Activated naive CD8-positive, alpha-beta T cell treated with anti-CD3 and anti-CD28 coated beads, Interleukin-2, amount 10 ng/mL, durations not matched to agents 7 days and 5 days (primary cell): ENCODE measurements around the gene APBB2. TPM values are rescaled to one million over a fixed set of nuclear protein-coding genes. Genes with fewer than 3 reads are reported as not detected.
"Not testable (repeated sequence)": the region's sequence is repeated elsewhere in the genome, so short reads cannot be mapped to it uniquely, and the experiment has no call there.

Experiments
- ATAC-seq: fragments of 150-1000 bp; cut with Tn5 transposase; one replicate; pipeline ENCODE4 v1.10.0; 2021; ENCODE audit warnings: low read depth, moderate library complexity
- POLR2A ChIA-PET: fragments of 350-600 bp; sonication (Branson Sonifier 250); formaldehyde crosslinking; loops from one replicate; lab custom pipeline; 2021; ENCODE audit warnings: antibody characterized with exemption; lab: Charles Lee
- DNase-seq: peaks from one replicate; pipeline ENCODE4 v3.0.0; 2021
- H3K27ac Mint-ChIP-seq: one replicate; pipeline ENCODE4 v1.8.0; 2022; ENCODE audit warnings: mild to moderate bottlenecking, mixed read lengths
- H3K27me3 Mint-ChIP-seq: one replicate; pipeline ENCODE4 v1.8.0; 2022; ENCODE audit warnings: mild to moderate bottlenecking, moderate library complexity, mixed read lengths
- H3K36me3 Mint-ChIP-seq: one replicate; pipeline ENCODE4 v1.8.0; 2021; ENCODE audit warnings: mild to moderate bottlenecking, mixed read lengths
- H3K4me1 Mint-ChIP-seq: one replicate; pipeline ENCODE4 v1.8.0; 2021; ENCODE audit warnings: mixed read lengths
- H3K4me3 Mint-ChIP-seq: one replicate; pipeline ENCODE4 v1.8.0; 2022; ENCODE audit warnings: mild to moderate bottlenecking, moderate library complexity, mixed read lengths
- H3K9me3 Mint-ChIP-seq: one replicate; pipeline ENCODE4 v1.8.0; 2021; ENCODE audit warnings: mixed read lengths
- total RNA-seq, 2 experiments: library from RNA; stranded (reverse); gene quantifications; one replicate each; pipeline ENCODE4 v1.2.3, GENCODE V29; 2021

APBB2 gene
- total RNA-seq, 2 experiments from 2014 or later: 0.96 to 2.0 TPM

DNA sequence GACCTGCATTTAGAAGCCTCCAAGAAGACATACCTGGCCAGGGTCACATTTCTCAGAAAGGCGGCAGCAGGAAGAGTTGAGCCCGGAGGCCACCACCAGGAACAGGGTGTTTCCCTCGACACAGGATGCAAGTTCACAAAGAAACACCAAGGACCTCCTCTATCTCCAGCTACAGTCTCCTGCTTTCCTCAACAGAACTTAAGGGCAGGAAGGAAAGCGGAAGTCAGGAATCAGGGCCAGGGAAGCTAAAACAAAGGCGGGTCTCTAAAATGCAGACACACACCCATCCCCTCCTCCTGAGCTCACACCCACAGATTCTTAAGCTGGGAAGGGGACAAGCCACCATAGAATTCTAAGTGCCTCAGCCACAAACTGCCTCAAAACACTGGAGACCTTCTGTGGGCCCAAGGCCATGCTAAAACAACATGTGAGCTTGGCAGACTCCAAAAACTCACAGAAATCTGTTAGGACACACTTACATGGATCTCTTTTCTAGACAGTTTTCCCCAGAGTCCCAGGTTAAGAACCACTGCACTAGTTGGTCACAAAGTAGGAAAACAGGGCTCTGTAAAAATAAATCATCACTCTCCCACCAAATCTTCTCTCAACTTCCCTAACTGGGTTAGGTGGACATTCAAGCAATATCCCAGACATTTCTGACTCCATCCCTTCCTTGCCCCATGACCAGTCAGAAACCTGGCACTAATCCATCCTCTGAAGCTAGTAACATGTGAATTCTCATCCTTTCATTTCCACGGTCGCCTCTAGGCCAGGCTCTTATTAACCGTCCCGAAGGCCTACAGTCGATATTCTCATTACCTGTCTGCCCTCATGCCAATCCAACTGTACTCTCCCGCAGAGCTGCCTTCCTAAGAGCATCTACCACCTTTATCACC is 163.2 kb downstream of the APBB2 start:
- POLR2A ChIA-PET: no interaction called here
- Mint-ChIP-seq H3K4me1 (no peaks in the 10 kb centered on the region), H3K36me3 (no peaks in the 10 kb centered on the region), H3K27me3 (no peaks in the 10 kb centered on the region), H3K9me3 (no peaks in the 10 kb centered on the region), H3K27ac (no peak overlapping the region), H3K4me3 (no peak overlapping the region)
- ATAC-seq (no peak), DNase-seq (no peak)

DNA sequence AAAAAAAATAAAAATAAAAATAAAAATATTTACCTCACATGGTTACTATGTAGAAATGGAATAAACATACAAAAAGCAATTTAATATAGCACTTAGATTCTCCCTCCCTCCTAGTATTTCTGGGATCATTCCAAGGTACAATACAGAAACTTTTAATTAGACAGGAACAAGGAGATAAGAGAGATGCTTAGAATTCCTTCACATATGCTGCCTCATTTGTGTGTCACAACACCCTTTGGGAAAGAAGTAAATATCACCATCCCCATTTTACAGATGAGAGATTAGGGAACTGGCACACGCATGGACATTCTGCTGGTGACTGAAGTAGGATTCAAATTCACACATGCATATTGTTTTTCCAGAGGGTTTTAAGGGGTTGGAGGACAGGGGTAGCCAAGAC is 164.2 kb downstream of the APBB2 start:
- Mint-ChIP-seq H3K9me3 (peaks cover 1% of the 10 kb centered on the region), H3K27ac (no peak overlapping the region), H3K36me3 (no peaks in the 10 kb centered on the region), H3K4me3 (no peak overlapping the region), H3K27me3 (no peaks in the 10 kb centered on the region), H3K4me1 (no peaks in the 10 kb centered on the region)
- ATAC-seq (no peak), DNase-seq (no peak)
- POLR2A ChIA-PET: no interaction called here

DNA sequence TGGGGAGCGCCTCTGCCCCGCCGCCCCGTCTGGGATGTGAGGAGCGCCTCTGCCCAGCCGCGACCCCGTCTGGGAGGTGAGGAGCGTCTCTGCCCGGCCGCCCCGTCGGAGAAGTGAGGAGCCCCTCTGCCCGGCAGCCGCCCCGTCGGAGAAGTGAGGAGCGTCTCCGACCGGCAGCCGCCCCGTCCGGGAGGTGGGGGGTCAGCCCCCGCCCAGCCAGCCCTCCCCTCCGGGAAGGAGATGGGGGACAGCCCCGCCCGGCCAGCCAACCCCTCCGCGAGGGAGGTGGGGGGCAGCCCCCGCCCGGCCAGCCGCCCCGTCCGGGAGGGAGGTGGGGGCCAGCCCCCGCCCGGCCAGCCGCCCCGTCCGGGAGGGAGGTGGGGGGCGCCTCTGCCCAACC is 165.2 kb downstream of the APBB2 start:
- H3K36me3 Mint-ChIP-seq, ATAC-seq, H3K4me3 Mint-ChIP-seq, H3K27ac Mint-ChIP-seq, H3K4me1 Mint-ChIP-seq, H3K27me3 Mint-ChIP-seq, DNase-seq, POLR2A ChIA-PET, H3K9me3 Mint-ChIP-seq: not testable (repeated sequence)

DNA sequence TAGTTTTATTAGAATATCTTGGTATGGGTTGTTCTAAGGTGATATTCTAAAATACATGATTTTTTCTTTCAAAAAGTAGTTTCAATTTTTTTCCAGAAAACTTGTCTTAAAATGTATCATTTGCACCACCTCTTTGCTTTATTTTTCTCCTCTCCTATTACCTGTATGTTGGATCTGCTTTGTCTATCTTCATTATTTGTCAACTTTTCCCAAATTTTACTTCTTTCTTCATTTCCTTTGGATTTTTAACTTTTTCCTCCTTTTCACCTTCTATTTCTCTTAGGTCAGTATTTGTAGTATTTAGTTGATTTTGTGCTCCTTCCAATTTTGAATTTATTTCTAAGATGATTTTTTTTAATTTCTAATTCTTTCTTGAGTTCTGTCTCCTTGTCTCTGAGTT is 169.6 kb downstream of the APBB2 start:
- POLR2A ChIA-PET: no interaction called here
- no peak for DNase-seq
- Mint-ChIP-seq H3K9me3 (peaks cover 1% of the 10 kb centered on the region), H3K27ac (no peak overlapping the region), H3K4me1 (no peaks in the 10 kb centered on the region), H3K4me3 (no peak overlapping the region), H3K27me3 (peaks cover 3% of the 10 kb centered on the region), H3K36me3 (no peaks in the 10 kb centered on the region)
- ATAC-seq: no peak

DNA sequence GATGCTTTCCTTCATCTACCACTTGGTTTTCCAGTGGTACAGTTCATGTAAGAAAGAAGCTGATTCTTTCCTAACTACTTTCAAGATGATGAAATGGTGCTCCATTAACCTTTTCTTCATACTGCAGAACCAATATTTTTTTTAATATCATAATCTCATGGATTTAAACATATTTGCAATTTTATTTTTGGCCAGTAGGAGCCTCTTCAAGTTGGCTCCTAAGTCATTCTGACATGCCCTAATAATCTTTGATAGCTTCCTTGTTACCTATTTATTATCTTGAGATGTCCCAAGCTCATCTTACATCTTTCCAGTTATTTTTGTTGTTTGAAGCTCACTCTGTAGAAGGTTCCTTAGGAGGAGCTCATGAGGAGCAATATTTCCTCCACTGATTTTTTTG is 170.2 kb downstream of the APBB2 start:
- H3K4me1 Mint-ChIP-seq: no peaks in the 10 kb centered on the region
- peaks cover 1% of the 10 kb centered on the region for H3K9me3 Mint-ChIP-seq
- ATAC-seq: no peak
- DNase-seq: no peak
- no peak overlapping the region for H3K4me3 Mint-ChIP-seq
- H3K27ac Mint-ChIP-seq: no peak overlapping the region
- H3K36me3 Mint-ChIP-seq: no peaks in the 10 kb centered on the region
- POLR2A ChIA-PET: no interaction called here
- H3K27me3 Mint-ChIP-seq: peaks cover 3% of the 10 kb centered on the region

DNA sequence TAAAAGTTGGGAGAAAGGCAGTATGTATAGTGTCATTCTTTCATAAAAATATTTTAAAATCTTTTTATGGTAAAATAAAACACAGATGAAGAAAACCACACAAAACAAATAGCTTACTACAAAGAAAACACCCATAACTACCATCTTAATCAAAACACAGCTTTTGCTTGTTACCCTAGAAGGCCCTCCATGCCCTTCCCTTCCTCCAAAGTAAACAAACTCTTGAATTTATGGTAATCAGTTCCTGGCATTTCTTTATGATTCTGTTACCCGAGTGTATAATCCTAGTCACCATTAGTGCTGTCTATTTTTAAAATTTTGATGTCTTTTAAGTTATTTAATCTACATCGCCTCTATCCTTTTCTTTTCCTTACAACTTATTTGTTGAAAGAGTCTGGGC is 170.9 kb downstream of the APBB2 start:
- ATAC-seq: no peak

DNA sequence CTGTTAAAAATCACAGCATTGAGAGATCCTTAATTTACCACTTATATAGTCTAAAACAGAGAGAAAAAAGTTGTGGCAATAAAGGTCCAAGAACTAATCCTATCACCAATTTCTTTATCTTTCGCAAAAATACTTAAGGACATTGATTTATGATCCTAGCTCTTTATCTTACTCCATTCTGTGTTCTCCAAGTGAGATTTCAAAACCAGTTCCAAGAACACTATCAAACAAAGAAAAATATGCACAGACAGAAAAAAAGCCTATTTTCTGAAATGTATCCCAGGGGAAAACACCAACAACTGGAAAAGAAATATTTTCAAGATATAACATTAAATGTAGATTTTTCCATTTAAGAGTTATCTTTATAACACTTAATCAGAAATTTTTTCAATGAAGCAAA is 172.8 kb downstream of the APBB2 start:
- POLR2A ChIA-PET: no interaction called here
- DNase-seq (no peak), ATAC-seq (no peak)
- Mint-ChIP-seq H3K4me3 (no peak overlapping the region), H3K27ac (no peak overlapping the region), H3K9me3 (peaks cover 1% of the 10 kb centered on the region), H3K36me3 (no peaks in the 10 kb centered on the region), H3K4me1 (no peaks in the 10 kb centered on the region), H3K27me3 (peaks cover 3% of the 10 kb centered on the region)

More for the DNA sequence above, 170.9 kb downstream of the APBB2 start:
- H3K36me3 Mint-ChIP-seq: no peaks in the 10 kb centered on the region
- H3K9me3 Mint-ChIP-seq: peaks cover 1% of the 10 kb centered on the region
- H3K4me1 Mint-ChIP-seq: no peaks in the 10 kb centered on the region
- no peak for DNase-seq
- H3K27ac Mint-ChIP-seq: no peak overlapping the region
- POLR2A ChIA-PET: no interaction called here
- peaks cover 3% of the 10 kb centered on the region for H3K27me3 Mint-ChIP-seq
- H3K4me3 Mint-ChIP-seq: no peak overlapping the region

DNA sequence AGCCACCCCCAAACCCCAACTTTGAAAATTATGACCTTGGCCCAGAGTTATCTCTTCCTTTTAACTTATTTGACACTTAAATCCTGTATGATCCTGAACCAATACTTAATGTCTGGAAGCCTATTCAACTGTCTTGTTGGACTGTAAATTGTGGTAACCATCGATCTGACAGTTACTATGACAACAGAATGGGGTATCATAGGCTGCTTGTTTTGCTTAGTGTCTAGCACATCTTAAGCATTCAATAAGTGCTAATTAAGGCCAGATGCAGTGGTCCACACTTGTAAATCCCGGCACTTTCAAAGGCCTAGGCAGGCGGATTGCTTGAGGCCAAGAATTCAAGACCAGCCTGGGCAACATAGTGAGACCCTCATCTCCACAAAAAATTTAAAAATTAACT is 175.0 kb downstream of the APBB2 start:
- POLR2A ChIA-PET: no interaction called here
- Mint-ChIP-seq H3K36me3 (no peaks in the 10 kb centered on the region), H3K4me1 (no peaks in the 10 kb centered on the region), H3K27me3 (no peaks in the 10 kb centered on the region), H3K27ac (no peak overlapping the region), H3K4me3 (no peak overlapping the region), H3K9me3 (no peaks in the 10 kb centered on the region)
- DNase-seq (no peak), ATAC-seq (no peak)

DNA sequence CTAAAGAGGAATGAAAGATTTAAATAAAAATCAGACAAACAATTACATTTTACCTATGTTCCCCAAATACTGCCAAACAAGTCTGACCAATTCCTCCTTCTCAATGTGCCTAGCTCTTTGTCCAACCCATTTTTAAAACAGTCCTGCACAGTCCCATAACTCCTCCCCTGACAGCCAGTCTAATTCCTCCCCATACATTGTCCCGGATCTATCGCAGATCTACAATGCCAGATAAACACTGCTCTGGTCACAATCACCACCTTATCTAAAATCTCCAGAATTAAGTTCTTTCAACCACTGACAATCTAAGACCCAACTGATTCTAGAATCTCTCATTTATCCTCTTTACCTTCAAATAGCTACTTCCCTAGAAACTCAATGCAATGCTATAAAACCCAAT is 176.0 kb downstream of the APBB2 start:
- ATAC-seq: no peak
- Mint-ChIP-seq H3K4me1 (no peaks in the 10 kb centered on the region), H3K27ac (no peak overlapping the region), H3K36me3 (no peaks in the 10 kb centered on the region), H3K27me3 (no peaks in the 10 kb centered on the region), H3K4me3 (no peak overlapping the region), H3K9me3 (no peaks in the 10 kb centered on the region)
- POLR2A ChIA-PET: no interaction called here
- DNase-seq: no peak

DNA sequence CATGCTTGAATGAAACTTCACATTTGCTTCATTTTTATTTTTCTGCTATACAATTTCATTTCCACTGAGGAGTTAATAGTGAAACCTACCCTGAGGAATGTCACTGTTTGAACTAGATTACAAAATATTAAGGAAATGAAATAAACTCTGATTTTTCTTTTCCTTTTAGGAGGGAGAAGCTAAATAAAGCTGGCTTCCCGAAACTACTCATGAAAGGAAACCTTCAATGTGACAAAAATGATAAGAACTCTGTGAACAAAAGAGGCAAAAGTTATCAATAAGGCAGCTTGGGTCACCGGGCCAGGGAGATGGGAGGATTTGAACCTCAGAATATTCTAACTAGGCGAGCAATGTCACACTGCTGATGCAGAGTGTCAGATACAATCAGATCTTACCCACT is 185.2 kb downstream of the APBB2 start:
- no peak overlapping the region for H3K4me3 Mint-ChIP-seq
- POLR2A ChIA-PET: no interaction called here
- ATAC-seq: no peak
- no peaks in the 10 kb centered on the region for H3K4me1 Mint-ChIP-seq
- no peak overlapping the region for H3K27ac Mint-ChIP-seq
- DNase-seq: no peak
- peaks cover 19% of the 10 kb centered on the region for H3K9me3 Mint-ChIP-seq
- H3K36me3 Mint-ChIP-seq: no peaks in the 10 kb centered on the region
- H3K27me3 Mint-ChIP-seq: no peaks in the 10 kb centered on the region

DNA sequence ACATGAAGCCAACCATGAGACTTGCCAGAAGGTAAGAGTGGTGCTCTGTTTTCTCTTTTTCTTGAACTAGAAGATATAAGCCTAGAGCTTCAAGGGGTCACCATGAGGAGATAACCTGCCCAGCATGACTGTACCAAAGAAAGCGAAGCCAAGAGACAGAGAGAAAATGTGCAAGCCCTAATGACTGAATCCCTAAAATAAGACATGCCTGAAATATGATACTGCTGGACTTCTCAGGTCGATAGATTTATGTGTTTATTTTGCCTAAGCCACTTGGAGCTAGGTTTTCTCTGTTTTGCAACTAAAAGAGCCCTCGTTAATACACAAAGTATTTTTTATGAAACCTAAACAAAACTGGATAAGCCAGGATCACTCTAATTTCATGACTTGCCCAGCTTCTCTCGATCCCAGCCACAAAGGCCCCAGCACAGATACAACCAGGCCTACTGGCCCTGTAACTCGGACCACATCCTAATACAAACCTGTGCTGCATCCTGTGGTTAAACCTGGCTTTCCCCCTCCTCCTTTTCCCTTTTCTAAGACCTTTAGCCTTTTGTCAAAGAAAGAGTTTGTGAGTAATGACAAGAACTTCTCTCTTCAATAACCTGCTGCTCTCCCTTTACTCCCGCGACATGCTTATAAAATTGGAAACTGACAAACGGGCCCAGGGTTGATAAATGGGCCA is 185.8 kb downstream of the APBB2 start:
- Mint-ChIP-seq H3K4me1 (no peaks in the 10 kb centered on the region), H3K27ac (no peak overlapping the region), H3K9me3 (peaks cover 23% of the 10 kb centered on the region), H3K4me3 (no peak overlapping the region), H3K36me3 (no peaks in the 10 kb centered on the region), H3K27me3 (no peaks in the 10 kb centered on the region)
- DNase-seq: no peak
- no peak for ATAC-seq
- POLR2A ChIA-PET: no interaction called here

DNA sequence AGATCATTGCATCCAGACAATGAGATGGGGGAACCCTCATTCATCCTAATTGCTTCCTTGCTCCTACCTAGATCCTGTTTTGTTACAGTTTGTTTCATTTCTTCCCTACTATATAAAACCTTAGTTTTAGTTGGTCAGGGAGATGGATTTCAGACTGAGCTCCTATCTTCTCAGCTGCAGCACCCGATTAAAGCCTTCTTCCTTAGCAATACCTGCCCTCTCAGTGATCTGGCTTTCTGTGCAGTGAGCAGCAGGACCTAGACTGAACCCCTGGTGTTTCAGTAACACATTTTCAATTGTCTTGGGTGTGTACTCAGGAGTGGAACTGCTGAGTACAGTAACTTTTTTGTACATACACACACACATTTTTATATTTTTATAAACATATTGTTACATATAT is 187.4 kb downstream of the APBB2 start:
- no peak for ATAC-seq
- Mint-ChIP-seq H3K27me3 (no peaks in the 10 kb centered on the region), H3K4me3 (no peak overlapping the region), H3K36me3 (no peaks in the 10 kb centered on the region), H3K27ac (no peak overlapping the region), H3K4me1 (no peaks in the 10 kb centered on the region), H3K9me3 (peaks cover 29% of the 10 kb centered on the region)
- POLR2A ChIA-PET: no interaction called here
- DNase-seq: no peak

DNA sequence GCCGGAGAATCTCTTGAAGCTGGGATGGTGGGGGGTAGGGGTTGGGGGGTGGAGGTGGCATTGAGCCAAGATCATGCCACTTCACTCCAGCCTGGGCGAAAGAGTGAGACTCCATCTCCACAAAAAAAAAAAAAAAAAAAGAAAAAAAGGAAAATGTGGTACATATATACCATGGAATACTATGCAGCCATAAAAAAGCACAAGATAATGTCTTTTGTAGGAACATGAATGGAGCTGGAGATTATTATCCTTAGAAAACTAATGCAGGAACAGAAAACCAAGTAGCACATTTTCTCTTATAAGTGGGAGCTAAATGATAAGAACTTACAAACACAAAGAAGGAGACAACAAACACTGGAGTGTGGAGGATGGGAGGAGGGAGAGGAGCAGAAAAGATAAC is 188.5 kb downstream of the APBB2 start:
- no peaks in the 10 kb centered on the region for H3K36me3 Mint-ChIP-seq
- DNase-seq (no peak), ATAC-seq (no peak)
- no peak overlapping the region for H3K27ac Mint-ChIP-seq
- H3K4me3 Mint-ChIP-seq: no peak overlapping the region
- H3K9me3 Mint-ChIP-seq: peaks cover 29% of the 10 kb centered on the region
- H3K4me1 Mint-ChIP-seq: no peaks in the 10 kb centered on the region
- no peaks in the 10 kb centered on the region for H3K27me3 Mint-ChIP-seq
- POLR2A ChIA-PET: no interaction called here
